ENCODE data around the gene SGK1.
"Not testable (repeated sequence)": the region's sequence is repeated elsewhere in the genome, so short reads cannot be mapped to it uniquely, and the experiment has no call there.

The SGK1 gene

GRCh38 chr6:134326192-134326591 is 8.3 kb upstream of the SGK1 start:
- not testable (repeated sequence) for DNase-seq (ENCODE audit: low spot score)

- DNase-seq (ENCODE audit: low spot score): no peak
These were observed 6.9 kb upstream of the SGK1 start for GRCh38 chr6:134324766-134325165.

DNA sequence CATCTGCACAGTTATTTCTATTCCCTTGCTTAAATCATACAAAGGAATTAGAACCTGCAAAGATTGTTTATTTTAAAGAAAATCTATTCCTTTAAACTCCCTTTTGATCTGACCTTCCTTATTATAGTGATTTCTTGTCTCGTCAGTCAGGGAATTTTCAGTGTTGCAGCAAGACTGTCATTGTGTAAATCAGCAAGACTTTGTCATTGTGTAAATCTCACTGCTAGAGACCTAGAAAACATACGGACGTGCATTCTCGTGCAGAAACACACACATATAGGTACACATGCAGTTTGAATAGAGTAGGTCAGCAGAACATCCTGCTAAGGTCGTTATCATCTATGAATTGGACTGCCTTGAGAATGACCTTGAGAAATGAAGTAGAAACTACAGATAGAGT is 6.2 kb upstream of the SGK1 start:
- DNase-seq (ENCODE audit: low spot score): no peak

GRCh38 chr6:134323698-134324097 is 5.8 kb upstream of the SGK1 start:
- DNase-seq (ENCODE audit: low spot score): no peak

- no peak for DNase-seq (ENCODE audit: low spot score)
These were observed 5.4 kb upstream of the SGK1 start for GRCh38 chr6:134323294-134323693.

- DNase-seq (ENCODE audit: low spot score): no peak
These were observed 4.3 kb upstream of the SGK1 start for GRCh38 chr6:134322216-134322615.

- no peak for DNase-seq (ENCODE audit: low spot score)
These were observed 3.3 kb upstream of the SGK1 start for GRCh38 chr6:134321246-134321645.

GRCh38 chr6:134319686-134320085 is 1.8 kb upstream of the SGK1 start:
- not testable (repeated sequence) for DNase-seq (ENCODE audit: low spot score)

DNA sequence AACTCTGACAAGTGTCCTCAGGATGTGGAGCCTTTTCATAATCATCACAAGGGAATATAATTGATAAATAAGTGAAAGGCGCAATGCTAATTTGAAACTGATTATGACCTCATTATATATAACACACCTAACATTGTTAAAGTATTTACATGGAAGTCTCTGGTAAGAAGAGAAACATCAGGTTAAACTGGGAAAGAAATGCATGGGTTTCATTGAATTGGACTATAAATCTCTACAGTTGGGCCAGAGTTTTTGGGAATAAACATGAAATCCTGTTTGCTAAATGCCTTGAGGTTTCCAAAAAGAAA is 1.0 kb upstream of the SGK1 start:
- no peak for DNase-seq (ENCODE audit: low spot score)

GRCh38 chr6:134318236-134318973 is 493 bp upstream of the SGK1 start:
- DNase-seq (ENCODE audit: low spot score): no peak

- no peak for DNase-seq (ENCODE audit: low spot score)
These were observed 1.0 kb downstream of the SGK1 start for GRCh38 chr6:134316733-134317431.

- no peak for DNase-seq (ENCODE audit: low spot score)
These were observed 1.9 kb downstream of the SGK1 start for GRCh38 chr6:134315974-134316441.

- no peak for DNase-seq (ENCODE audit: low spot score)
These were observed 2.7 kb downstream of the SGK1 start for GRCh38 chr6:134315189-134315588.

DNA sequence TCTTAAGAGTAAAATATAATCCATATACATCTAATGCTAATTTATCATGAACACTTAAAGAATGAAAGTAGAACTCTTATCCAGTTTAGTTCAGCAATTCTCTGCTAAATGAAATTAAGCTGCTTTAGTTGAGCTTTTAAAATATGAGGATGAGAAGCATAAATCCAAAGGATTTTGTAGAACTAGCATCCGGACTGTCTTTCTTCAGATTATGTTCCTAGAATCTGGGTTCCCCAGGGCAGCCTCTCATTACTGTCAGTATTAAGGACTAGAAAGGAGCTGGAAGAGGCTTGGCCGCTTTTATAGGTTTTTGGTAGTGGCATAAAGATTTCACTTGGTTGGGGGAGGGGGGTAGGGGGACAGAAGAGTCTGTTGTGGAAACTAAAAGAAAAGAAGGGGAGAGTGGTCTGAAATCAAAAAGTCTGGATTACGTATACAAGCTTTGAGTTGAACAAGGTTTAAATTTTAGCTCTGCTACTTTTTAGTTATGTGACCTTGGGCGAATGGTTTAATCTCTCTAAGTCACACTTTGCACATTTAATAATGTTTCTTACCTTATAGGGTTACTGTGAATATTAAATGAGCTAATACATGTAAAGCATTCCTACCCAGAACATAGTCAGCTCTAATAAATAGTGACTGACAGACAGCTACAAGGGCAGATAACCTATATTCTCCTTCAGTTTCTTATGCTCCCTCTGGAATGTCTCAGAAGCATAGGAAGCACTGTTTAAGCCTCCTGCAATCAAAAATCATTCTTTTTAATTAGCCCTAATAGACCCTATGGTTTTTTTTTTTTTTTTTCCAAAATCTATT is 3.7 kb downstream of the SGK1 start:
- no peak for DNase-seq (ENCODE audit: low spot score)

DNA sequence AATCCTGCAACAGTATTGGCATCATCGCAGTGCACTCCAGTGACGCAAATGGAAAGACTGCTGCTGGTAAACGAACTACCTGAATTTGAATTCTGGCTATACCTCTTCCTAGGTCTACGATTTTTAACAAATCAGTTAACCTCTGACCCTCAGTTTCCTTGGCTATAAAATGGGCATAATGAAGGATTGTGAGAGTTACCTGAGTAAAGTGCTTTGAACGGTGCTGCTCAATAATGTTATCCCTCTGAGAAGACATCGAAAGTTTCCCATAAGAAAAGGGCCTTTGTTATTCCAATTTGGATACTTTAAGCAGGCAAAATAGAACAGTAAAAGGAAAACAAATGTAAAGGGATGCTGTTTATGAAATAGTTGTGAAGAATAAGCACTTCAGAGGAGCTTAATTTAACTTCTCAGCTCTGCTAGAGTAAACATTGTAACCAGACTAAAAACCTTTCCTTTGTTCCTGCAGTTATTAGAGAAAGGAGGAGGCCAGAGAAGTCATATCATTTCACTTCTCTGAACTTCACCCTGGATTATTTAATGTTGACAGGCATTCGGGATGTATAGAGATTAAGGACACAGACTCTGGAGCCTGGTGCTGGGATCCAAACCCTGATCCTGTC is 5.8 kb downstream of the SGK1 start:
- no peak for DNase-seq (ENCODE audit: low spot score)

- DNase-seq (ENCODE audit: low spot score): no peak
These were observed 7.1 kb downstream of the SGK1 start for GRCh38 chr6:134310817-134311216.

DNA sequence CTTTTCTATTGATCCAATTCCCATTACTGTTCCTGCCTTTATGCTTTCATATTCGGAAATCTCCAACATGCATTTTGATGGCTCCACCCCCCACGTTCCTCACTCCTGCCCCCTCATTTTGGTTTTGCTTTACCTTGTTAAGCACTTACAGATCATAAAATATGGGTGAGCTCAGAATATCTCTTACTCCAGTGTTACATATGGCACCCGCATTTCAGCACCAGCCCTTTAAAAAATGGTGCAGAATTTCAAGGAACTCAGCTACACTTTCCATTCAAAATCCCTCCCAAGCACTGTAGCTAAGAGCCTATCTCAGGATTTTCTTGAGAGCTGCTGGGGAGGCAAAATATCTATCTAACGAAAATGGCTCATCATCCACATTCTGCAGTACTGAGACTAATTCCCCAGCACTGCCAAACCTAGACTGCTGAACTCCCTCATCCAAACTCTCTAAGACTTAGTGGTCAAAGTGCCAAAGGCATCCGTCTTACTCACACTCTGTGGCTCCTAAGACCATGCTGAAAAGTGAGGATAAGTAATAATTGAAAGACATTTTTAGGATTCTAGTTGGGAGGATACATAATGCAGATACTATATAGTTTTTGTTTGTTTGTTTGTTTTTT is 7.8 kb downstream of the SGK1 start:
- no peak for DNase-seq (ENCODE audit: low spot score)

DNA sequence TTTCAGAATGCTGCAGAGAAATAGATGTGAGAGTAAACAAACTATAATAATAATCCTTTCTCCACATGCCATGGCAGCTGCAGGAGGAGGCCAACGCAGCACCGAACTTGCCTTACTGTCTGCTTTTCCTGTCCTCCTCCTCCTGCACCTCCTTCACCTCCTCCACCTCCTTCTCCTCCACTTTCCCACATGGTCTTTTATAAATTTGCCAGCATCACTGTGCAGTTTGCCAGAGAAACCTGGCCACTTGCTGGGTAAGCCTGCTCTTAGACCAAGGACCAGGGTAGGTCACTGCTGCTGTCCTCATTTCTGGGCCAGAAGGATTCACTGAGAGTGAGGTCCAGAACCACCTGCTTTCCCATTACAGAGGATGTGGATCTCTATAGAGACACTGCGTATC is 8.7 kb downstream of the SGK1 start:
- DNase-seq (ENCODE audit: low spot score): no peak

- DNase-seq (ENCODE audit: low spot score): no peak
These were observed 9.1 kb downstream of the SGK1 start for GRCh38 chr6:134308800-134309199.

DNA sequence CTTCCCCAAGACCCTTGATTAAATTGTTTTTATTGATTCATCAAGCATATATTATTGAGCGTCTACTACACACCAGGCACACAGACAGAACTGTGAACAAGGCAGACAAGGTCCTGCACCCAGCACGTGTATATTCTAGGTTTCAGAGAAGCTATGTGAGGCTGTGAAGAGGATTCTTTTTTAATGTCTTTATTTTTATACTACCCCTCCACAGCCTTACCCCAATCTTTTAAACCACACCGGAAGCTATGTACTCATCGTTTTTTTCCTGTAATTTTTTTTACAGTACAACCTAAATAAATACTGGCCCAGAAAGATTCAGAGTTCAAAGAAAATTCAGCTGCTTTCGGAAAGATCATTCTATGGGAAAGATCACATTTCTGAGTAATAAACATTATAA is 10.0 kb downstream of the SGK1 start:
- no peak for DNase-seq (ENCODE audit: low spot score)

DNA sequence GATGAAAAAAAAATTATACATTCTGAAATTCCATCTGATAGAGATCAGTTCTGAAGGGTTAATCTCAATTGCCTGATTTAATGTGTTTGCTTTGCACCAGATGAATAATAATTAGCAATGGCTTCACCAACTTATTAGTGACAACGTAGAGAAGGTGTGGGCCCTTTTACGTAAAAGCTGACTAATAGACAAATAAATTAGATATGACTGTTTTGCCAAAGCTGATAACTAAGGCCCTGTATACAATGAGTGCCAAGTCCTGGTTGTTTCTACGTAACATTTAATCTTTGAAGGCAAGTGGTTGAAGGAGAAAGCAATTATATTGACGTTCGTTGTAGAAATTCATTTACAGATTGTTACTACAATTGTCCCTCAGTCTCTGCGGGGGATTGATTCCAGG is 10.8 kb downstream of the SGK1 start:
- no peak for DNase-seq (ENCODE audit: low spot score)

DNA sequence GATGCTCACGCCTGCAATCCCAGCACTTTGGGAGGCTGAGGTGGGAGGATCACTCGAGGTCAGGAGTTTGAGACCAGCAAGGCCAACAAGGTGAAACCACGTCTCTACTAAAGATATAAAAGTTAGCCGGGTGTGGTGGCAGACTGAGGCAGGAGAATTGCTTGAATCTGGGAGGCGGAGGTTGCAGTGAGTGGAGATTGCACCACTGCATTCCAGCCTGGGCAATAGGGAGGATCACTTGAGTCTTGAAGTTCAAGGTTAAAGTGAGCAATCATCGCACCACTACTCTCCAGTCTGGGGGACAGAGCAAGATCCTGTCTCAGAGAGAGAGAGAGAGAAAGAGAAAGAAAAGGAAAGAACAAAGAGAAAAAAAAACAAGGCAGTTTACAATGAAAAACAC is 13.5 kb downstream of the SGK1 start:
- not testable (repeated sequence) for DNase-seq (ENCODE audit: low spot score)

Measured in SW480 (cell line).